PC-3 (cell line): ENCODE measurements around the gene ALDH3B2. TPM values are rescaled to one million over a fixed set of nuclear protein-coding genes. Genes with fewer than 3 reads are reported as not detected.
A peak's percentile ranks its signal among the peaks of the same experiment; 100 is the strongest.

Source experiments
- ATAC-seq: fragments of 200-7000 bp; cut with Tn5 transposase; 2 replicates; pipeline ENCODE4 v1.9.1; 2020; ENCODE audit warnings: mild to moderate bottlenecking, moderate library complexity
- BruUV-seq: library from RNA; stranded (reverse); fragments of 400-500 nt; replicated peaks from 2 replicates; lab custom pipeline; 2021; lab: Mats Ljungman, UMichigan
- CTCF ChIA-PET: fragments of 300-600 bp; sonication (Branson Sonifier 250); formaldehyde crosslinking; loops from one replicate; lab custom pipeline; 2022; ENCODE audit warnings: antibody characterized with exemption; lab: Charles Lee
- POLR2A ChIA-PET: fragments of 300-600 bp; sonication (Branson Sonifier 250); formaldehyde crosslinking; loops from one replicate; lab custom pipeline; 2022; ENCODE audit warnings: antibody characterized with exemption; ENCODE audit not compliant: unreplicated experiment; lab: Charles Lee
- DNase-seq: peaks from one replicate; pipeline ENCODE4 v3.0.0-alpha.2; 2015
- H2AFZ ChIP-seq: fragments of 300-600 bp; sonication (generic); 2 replicates; pipeline ENCODE4 v1.6.0; 2016; ENCODE audit warnings: antibody characterized with exemption, low read length
- H3F3A ChIP-seq: fragments of 300-600 bp; sonication (generic); one replicate; pipeline ENCODE4 v1.6.0; 2017; ENCODE audit warnings: antibody characterized with exemption, low read length, control low read depth, mild to moderate bottlenecking; ENCODE audit not compliant: unreplicated experiment
- H3K27ac ChIP-seq: fragments of 300-600 bp; sonication (generic); 2 replicates; pipeline ENCODE4 v1.5.1; 2016; ENCODE audit warnings: mild to moderate bottlenecking, low read length
- H3K27me3 ChIP-seq: fragments of 300-600 bp; sonication (generic); 2 replicates; pipeline ENCODE4 v1.6.1; 2016; ENCODE audit warnings: low read length, mixed read lengths
- H3K36me3 ChIP-seq: fragments of 300-600 bp; sonication (generic); 2 replicates; pipeline ENCODE4 v1.6.1; 2016; ENCODE audit warnings: low read depth, mixed run types, low read length, mixed read lengths
- H3K4me1 ChIP-seq: fragments of 300-600 bp; sonication (generic); 2 replicates; pipeline ENCODE4 v1.5.1; 2016; ENCODE audit warnings: low read length; ENCODE audit not compliant: insufficient read depth
- H3K4me2 ChIP-seq: fragments of 300-600 bp; sonication (generic); 2 replicates; pipeline ENCODE4 v1.6.0; 2016; ENCODE audit warnings: low read length
- H3K4me3 ChIP-seq: fragments of 300-600 bp; sonication (generic); 2 replicates; pipeline ENCODE4 v1.5.1; 2016; ENCODE audit warnings: mild to moderate bottlenecking, low read length, mixed read lengths
- H3K79me2 ChIP-seq: fragments of 300-600 bp; sonication (generic); 2 replicates; pipeline ENCODE4 v1.6.1; 2017; ENCODE audit warnings: low read length, mixed read lengths
- H3K9ac ChIP-seq: fragments of 300-600 bp; sonication (generic); 2 replicates; pipeline ENCODE4 v1.6.0; 2016; ENCODE audit warnings: mild to moderate bottlenecking, low read length
- H3K9me2 ChIP-seq: fragments of 300-600 bp; sonication (generic); replicated peaks from 2 replicates; pipeline ENCODE4 v1.6.1; 2016; ENCODE audit warnings: mixed run types, low read length, mixed read lengths
- H3K9me3 ChIP-seq: fragments of 300-600 bp; sonication (generic); 2 replicates; pipeline ENCODE4 v1.6.1; 2016; ENCODE audit warnings: low read length, mixed read lengths
- H4K20me1 ChIP-seq: fragments of 300-600 bp; sonication (generic); 2 replicates; pipeline ENCODE4 v1.6.1; 2016; ENCODE audit warnings: low read length, mixed read lengths
- EZH2 ChIP-seq: fragments of 300-600 bp; sonication (generic); IDR thresholded peaks from one replicate; pipeline ENCODE4 v1.6.1; 2017; ENCODE audit warnings: antibody characterized with exemption, mild to moderate bottlenecking, low read length; ENCODE audit not compliant: unreplicated experiment
- EZH2phosphoT487 ChIP-seq: fragments of 300-600 bp; sonication (generic); IDR thresholded peaks from 2 replicates; pipeline ENCODE4 v1.6.1; 2018; ENCODE audit warnings: mild to moderate bottlenecking, antibody characterized with exemption, low read length, borderline replicate concordance
- intact Hi-C: fragments of 100-400 bp; cut with micrococcal nuclease; formaldehyde crosslinking; loops from 2 replicates; pipeline ENCODE4 v1.9.0; 2023
- total RNA-seq: library from RNA; depleted of rRNA; stranded (reverse); fragments of >200 nt; gene quantifications from 2 replicates; pipeline ENCODE4 v1.2.3, GENCODE V29; 2014
- TF ChIP-seq, protein P1 (sequence below): fragments of 300-600 bp; sonication (generic); conservative IDR thresholded peaks from 2 replicates; pipeline ENCODE4 v1.5.1; 2017; ENCODE audit warnings: antibody characterized with exemption, low read depth, mild to moderate bottlenecking, low read length

Gene ALDH3B2
- total RNA-seq, 1 experiment from 2014 or later, result not detected

DNA sequence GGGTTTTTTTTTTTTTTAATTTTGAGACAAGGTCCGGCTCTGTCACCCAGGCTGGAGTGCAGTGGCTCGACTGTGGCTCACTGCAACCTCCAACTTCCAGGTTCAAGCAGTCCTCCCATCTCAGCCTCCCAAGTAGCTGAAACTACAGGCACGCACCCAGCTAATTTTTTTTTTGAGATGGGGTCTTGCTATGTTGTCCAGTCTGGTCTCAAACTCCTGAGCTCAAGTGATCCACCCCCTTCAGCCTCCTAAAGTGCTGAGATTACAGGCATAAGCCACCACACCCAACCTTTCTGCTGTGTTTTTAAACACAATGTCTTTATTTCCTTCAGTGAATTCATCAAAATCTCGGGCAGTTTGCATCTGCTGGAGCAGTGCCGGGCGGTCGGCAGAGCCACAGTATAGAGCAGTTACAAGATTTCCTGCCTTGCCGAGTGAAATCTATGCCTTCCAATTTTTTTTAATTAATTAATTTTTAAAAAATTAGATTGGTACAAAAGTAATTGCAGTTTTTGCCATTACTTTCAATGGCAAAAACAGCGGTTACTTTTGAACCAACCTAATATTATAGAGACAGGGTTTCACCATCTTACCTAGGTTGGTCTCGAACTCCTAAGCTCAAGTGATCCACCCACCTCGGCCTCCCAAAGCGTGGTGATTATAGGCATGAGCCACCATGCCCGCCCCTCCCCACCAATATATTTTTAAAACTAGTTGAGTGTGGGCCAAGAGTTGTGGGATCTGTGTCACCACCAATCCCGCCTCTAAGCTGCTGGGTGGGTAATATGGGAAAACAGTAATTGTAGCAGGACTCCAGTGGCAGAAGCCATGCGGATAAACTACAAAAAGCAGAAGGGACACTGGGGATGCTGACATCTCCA lies 21.2 kb downstream of the ALDH3B2 start:
- no TSS peak for BruUV-seq
- no peak overlapping the region for H3K27ac ChIP-seq

DNA sequence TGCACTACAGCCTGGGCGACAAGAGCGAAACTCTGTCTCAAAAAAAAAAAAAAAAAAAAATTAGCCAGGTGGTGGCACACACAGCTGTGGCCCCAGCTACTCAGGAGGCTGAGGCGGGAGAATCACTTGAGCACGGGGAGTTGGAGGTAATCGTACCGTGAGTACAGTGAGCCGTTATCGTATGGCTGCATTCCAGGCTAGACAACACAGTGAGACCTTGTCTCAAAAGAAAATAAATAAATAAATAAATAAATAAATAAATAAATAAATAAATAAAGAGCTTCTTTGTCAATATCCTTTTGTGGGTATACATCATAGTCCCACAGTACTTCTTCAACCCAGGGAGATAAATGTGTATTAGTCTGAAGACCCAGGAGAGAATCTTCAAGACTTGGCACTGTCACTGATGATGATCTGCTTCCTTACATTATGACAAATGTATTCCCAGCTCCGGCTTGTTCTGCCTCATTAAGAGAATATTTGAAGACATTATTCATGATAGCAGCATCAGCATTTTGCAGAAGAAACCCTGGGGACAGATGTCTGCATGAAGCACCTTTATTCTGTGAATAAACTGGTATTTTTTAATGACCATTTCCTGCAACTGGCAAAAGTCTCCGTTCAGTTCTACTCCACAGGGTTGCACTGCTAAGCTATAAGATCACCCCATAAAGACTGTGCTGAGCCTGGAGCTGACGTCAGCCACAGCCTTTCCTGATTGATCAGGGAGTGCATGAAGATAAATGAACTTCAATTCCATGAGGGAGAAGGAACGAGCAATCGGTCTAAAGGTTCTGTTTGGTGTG lies 22.2 kb downstream of the ALDH3B2 start:
- H3K79me2 ChIP-seq, result no peaks in the 10 kb centered on the region
- H3K36me3 ChIP-seq, result no peaks in the 10 kb centered on the region; the same call in 1 of the 2 replicates
- CTCF ChIA-PET, result interaction anchor here (0.6 kb wide), 1 partner anchor 23 kb away, joined by 3 read pairs; the partner anchor contains the start of gene NUDT8
- no peak for TF ChIP-seq EZH2phosphoT487
- no peak for TF ChIP-seq EZH2
- TF ChIP-seq, protein P1, sequence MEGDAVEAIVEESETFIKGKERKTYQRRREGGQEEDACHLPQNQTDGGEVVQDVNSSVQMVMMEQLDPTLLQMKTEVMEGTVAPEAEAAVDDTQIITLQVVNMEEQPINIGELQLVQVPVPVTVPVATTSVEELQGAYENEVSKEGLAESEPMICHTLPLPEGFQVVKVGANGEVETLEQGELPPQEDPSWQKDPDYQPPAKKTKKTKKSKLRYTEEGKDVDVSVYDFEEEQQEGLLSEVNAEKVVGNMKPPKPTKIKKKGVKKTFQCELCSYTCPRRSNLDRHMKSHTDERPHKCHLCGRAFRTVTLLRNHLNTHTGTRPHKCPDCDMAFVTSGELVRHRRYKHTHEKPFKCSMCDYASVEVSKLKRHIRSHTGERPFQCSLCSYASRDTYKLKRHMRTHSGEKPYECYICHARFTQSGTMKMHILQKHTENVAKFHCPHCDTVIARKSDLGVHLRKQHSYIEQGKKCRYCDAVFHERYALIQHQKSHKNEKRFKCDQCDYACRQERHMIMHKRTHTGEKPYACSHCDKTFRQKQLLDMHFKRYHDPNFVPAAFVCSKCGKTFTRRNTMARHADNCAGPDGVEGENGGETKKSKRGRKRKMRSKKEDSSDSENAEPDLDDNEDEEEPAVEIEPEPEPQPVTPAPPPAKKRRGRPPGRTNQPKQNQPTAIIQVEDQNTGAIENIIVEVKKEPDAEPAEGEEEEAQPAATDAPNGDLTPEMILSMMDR, result no peak
- intact Hi-C loops, result no loop called here
- H3K9me3 ChIP-seq, result 0 out of 2 replicates have a peak, but pooled peaks cover 8% of the 10 kb centered on the region
- ATAC-seq, result 0 out of 2 replicates have a peak, but pooled peaks have one; percentile 16
- no peaks in the 10 kb centered on the region for H3K9me2 ChIP-seq
- POLR2A ChIA-PET, result no interaction called here
- H3K9ac ChIP-seq, result no peak overlapping the region
- peaks cover 2% of the 10 kb centered on the region for H3F3A ChIP-seq
- H3K4me2 ChIP-seq, result no peak overlapping the region
- no peak overlapping the region for H3K27ac ChIP-seq
- H4K20me1 ChIP-seq, result no peaks in the 10 kb centered on the region
- BruUV-seq, result no TSS peak
- no peak overlapping the region for H3K4me3 ChIP-seq
- peaks cover 8% of the 10 kb centered on the region for H3K4me1 ChIP-seq
- peak; percentile 10 for DNase-seq
- H2AFZ ChIP-seq, result no peak overlapping the region
- H3K27me3 ChIP-seq, result no peaks in the 10 kb centered on the region

More for the DNA sequence above, 21.2 kb downstream of the ALDH3B2 start:
- no peak for TF ChIP-seq EZH2
- TF ChIP-seq, protein P1, result no peak
- no peak for TF ChIP-seq EZH2phosphoT487
- ATAC-seq (no peak), DNase-seq (no peak)
- H3K4me3 ChIP-seq, result no peak overlapping the region
- no peaks in the 10 kb centered on the region for H3K9me2 ChIP-seq
- ChIA-PET POLR2A (no interaction called here), CTCF (no interaction called here)
- peaks cover 5% of the 10 kb centered on the region for H3F3A ChIP-seq
- H3K4me1 ChIP-seq, result peaks cover 14% of the 10 kb centered on the region
- H3K9ac ChIP-seq, result no peak overlapping the region
- H4K20me1 ChIP-seq, result no peaks in the 10 kb centered on the region
- intact Hi-C loops, result no loop called here
- no peaks in the 10 kb centered on the region for H3K27me3 ChIP-seq
- no peaks in the 10 kb centered on the region for H3K79me2 ChIP-seq
- 0 out of 2 replicates have a peak, but pooled peaks cover 8% of the 10 kb centered on the region for H3K9me3 ChIP-seq
- no peak overlapping the region for H3K4me2 ChIP-seq
- no peak overlapping the region for H2AFZ ChIP-seq
- H3K36me3 ChIP-seq, result no peaks in the 10 kb centered on the region; the same call in 1 of the 2 replicates
